NCI-H2081 treated with DMSO at 0.1 percent for 48 hours (cell line): Measurements from ENCODE around the gene GTF3C1.
"Not testable (repeated sequence)": the region's sequence is repeated elsewhere in the genome, so short reads cannot be mapped to it uniquely, and the experiment has no call there.

ENCODE experiments used
- DNase-seq: peaks from one replicate; lab custom pipeline; 2025; lab: John Stamatoyannopoulos, UW

The GTF3C1 gene

GRCh38 chr16:27445502-27446175, 104.1 kb downstream of the GTF3C1 start:
- DNase-seq, result no peak

- no peak for DNase-seq
Observed at GRCh38 chr16:27444470-27444869, 105.2 kb downstream of the GTF3C1 start.

- DNase-seq, result no peak
Observed at GRCh38 chr16:27444015-27444414, 105.7 kb downstream of the GTF3C1 start.

- DNase-seq, result no peak
Observed at GRCh38 chr16:27441998-27442397, 107.7 kb downstream of the GTF3C1 start.

GRCh38 chr16:27441276-27441675, 108.4 kb downstream of the GTF3C1 start:
- DNase-seq, result no peak

GRCh38 chr16:27439271-27440018, 110.3 kb downstream of the GTF3C1 start:
- no peak for DNase-seq

GRCh38 chr16:27437946-27438345, 111.8 kb downstream of the GTF3C1 start:
- no peak for DNase-seq

GRCh38 chr16:27436921-27437650, 112.6 kb downstream of the GTF3C1 start:
- no peak for DNase-seq

- no peak for DNase-seq
Observed at GRCh38 chr16:27436065-27436464, 113.6 kb downstream of the GTF3C1 start.

- not testable (repeated sequence) for DNase-seq
Observed at GRCh38 chr16:27435146-27435545, 114.6 kb downstream of the GTF3C1 start.

GRCh38 chr16:27434141-27435051, 115.3 kb downstream of the GTF3C1 start:
- no peak for DNase-seq

GRCh38 chr16:27433636-27434035, 116.1 kb downstream of the GTF3C1 start:
- DNase-seq, result no peak

- DNase-seq, result not testable (repeated sequence)
Observed at GRCh38 chr16:27433191-27433590, 116.5 kb downstream of the GTF3C1 start.

- no peak for DNase-seq
Observed at GRCh38 chr16:27432558-27432957, 117.2 kb downstream of the GTF3C1 start.

- DNase-seq, result no peak
Observed at GRCh38 chr16:27431773-27432532, 117.8 kb downstream of the GTF3C1 start.

GRCh38 chr16:27430923-27431484, 118.7 kb downstream of the GTF3C1 start:
- no peak for DNase-seq

- DNase-seq, result no peak
Observed at GRCh38 chr16:27430512-27430911, 119.2 kb downstream of the GTF3C1 start.

GRCh38 chr16:27429981-27430441, 119.7 kb downstream of the GTF3C1 start:
- no peak for DNase-seq

- DNase-seq, result no peak
Observed at GRCh38 chr16:27429330-27429871, 120.3 kb downstream of the GTF3C1 start.
